HG03378 (cell line): ENCODE results near the gene GPC1.

ENCODE experiments used
- ATAC-seq: cut with Tn5 transposase; IDR thresholded peaks from one replicate; pipeline ENCODE4 v1.9.1; 2021; ENCODE audit warnings: mild to moderate bottlenecking, moderate library complexity; ENCODE audit not compliant: unreplicated experiment

The GPC1 gene

GRCh38 chr2:240440704-240441320 lies 5.3 kb downstream of the GPC1 start:
- no peak for ATAC-seq

GRCh38 chr2:240441326-240441992 lies 6.0 kb downstream of the GPC1 start:
- no peak for ATAC-seq

GRCh38 chr2:240441993-240442411 lies 6.5 kb downstream of the GPC1 start:
- ATAC-seq = no peak

GRCh38 chr2:240442891-240443715 lies 7.6 kb downstream of the GPC1 start:
- ATAC-seq = no peak

- ATAC-seq = no peak
Observed at GRCh38 chr2:240443891-240444301, 8.4 kb downstream of the GPC1 start.

GRCh38 chr2:240444464-240444863 lies 9.0 kb downstream of the GPC1 start:
- ATAC-seq = no peak

GRCh38 chr2:240445961-240446663 lies 10.6 kb downstream of the GPC1 start:
- ATAC-seq = no peak

- ATAC-seq = no peak
Observed at GRCh38 chr2:240446664-240447175, 11.3 kb downstream of the GPC1 start.

- ATAC-seq = no peak
Observed at GRCh38 chr2:240447331-240447730, 11.9 kb downstream of the GPC1 start.

- ATAC-seq = no peak
Observed at GRCh38 chr2:240447934-240448333, 12.5 kb downstream of the GPC1 start.

GRCh38 chr2:240448387-240449274 lies 13.2 kb downstream of the GPC1 start:
- no peak for ATAC-seq

- ATAC-seq = no peak
Observed at GRCh38 chr2:240449764-240450531, 14.5 kb downstream of the GPC1 start.

- ATAC-seq = no peak
Observed at GRCh38 chr2:240450532-240451107, 15.2 kb downstream of the GPC1 start.

GRCh38 chr2:240451108-240451611 lies 15.7 kb downstream of the GPC1 start:
- no peak for ATAC-seq

- no peak for ATAC-seq
Observed at GRCh38 chr2:240451791-240452461, 16.5 kb downstream of the GPC1 start.

- ATAC-seq = no peak
Observed at GRCh38 chr2:240452462-240453256, 17.2 kb downstream of the GPC1 start.

- no peak for ATAC-seq
Observed at GRCh38 chr2:240453461-240454105, 18.1 kb downstream of the GPC1 start.
